Measurements from ENCODE around the gene PCDHGA8. TPM values are rescaled to one million over a fixed set of nuclear protein-coding genes. Genes with fewer than 3 reads are reported as not detected.

PCDHGA8 gene
- polyA plus RNA-seq, 4 donors: 0.10 to 0.15 TPM; not detected in 2

DNA sequence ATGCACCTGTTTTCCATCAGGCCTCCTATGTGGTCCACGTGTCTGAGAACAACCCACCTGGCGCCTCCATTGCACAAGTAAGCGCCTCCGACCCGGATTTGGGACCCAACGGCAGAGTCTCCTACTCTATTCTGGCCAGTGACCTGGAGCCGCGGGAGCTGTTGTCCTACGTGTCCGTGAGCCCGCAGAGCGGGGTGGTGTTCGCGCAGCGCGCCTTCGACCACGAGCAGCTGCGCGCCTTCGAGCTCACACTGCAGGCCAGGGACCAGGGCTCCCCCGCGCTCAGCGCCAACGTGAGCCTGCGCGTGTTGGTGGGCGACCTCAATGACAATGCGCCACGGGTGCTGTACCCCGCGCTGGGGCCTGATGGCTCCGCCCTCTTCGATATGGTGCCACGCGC, 40.8 kb upstream of the PCDHGA8 start:
- peaks cover 2 to 19% (median 10%) of the 10 kb centered on the region in 3 donors for H3K27me3 ChIP-seq (ENCODE audit: control insufficient read depth in 3 of 3, insufficient read depth in 3 of 3, low read length in 3 of 3)
- no peaks in the 10 kb centered on the region for H3K36me3 ChIP-seq (ENCODE audit: control insufficient read depth in 3 of 3, insufficient read depth in 2 of 3, low read depth in 1 of 3, low read length in 3 of 3)
- no peaks in the 10 kb centered on the region for H3K4me1 ChIP-seq (ENCODE audit: control insufficient read depth in 3 of 3, insufficient read depth in 2 of 3, low read depth in 1 of 3, low read length in 2 of 3)
- no peak overlapping the region for H3K27ac ChIP-seq (ENCODE audit: low read depth in 1 of 3, low read length in 2 of 3)
- FAIRE-seq (no peak), DNase-seq (no peak)
- H3K9me3 ChIP-seq (ENCODE audit: control insufficient read depth in 2 of 2, insufficient read depth in 1 of 2, low read depth in 1 of 2, low read length in 1 of 2): peaks cover 2 to 57% of the 10 kb centered on the region in 2 donors
- 40 to 63% (median 58%) methylated on average over 28 to 35 of the region's 36 CpGs for WGBS, 3 donors
- no peak overlapping the region for H3K4me3 ChIP-seq (ENCODE audit: low read depth in 1 of 3, low read length in 3 of 3)

DNA sequence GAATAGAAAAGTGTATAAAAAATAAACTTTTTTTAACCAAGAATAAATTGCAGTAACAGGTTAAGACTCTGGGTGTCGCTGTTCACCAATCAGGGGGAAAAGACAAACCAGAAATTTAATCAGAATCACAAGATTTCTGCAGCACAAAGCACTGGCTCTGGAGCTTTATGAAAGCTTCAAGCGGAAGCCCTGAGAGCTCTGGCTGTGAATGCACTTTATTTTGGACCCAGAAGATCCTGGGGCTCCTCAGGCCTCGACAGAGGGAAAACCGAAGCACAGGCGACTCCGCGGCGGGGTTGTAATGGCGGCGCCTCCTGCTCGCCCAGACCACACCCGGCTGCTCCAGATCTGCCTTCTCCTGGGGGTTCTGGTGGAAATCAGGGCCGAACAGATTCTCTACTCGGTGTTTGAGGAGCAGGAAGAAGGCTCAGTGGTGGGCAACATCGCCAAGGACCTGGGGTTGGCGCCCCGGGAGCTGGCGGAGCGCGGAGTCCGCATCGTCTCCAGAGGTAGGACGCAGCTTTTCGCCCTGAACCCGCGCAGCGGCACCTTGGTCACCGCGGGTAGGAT, 37.4 kb upstream of the PCDHGA8 start, which contains the start of gene PCDHGA4:
Gene PCDHGA4 (plus strand): TSS at position 122 of the 570 bp plus-strand sequence. CDS start 87 bp downstream, at position 209.
- FAIRE-seq (no peak), DNase-seq (no peak)
- Histone ChIP-seq H3K27ac (ENCODE audit: low read depth in 1 of 3, low read length in 2 of 3) (no peak within 1 kb of the TSS), H3K9me3 (ENCODE audit: control insufficient read depth in 2 of 2, insufficient read depth in 1 of 2, low read depth in 1 of 2, low read length in 1 of 2) (peaks cover 2 to 58% of the 10 kb centered on the region in 2 donors), H3K4me1 (ENCODE audit: control insufficient read depth in 3 of 3, insufficient read depth in 2 of 3, low read depth in 1 of 3, low read length in 2 of 3) (no peaks in the 10 kb centered on the region), H3K4me3 (ENCODE audit: low read depth in 1 of 3, low read length in 3 of 3) (no peak within 1 kb of the TSS), H3K36me3 (ENCODE audit: control insufficient read depth in 3 of 3, insufficient read depth in 2 of 3, low read depth in 1 of 3, low read length in 3 of 3) (no peaks in the 10 kb centered on the region), H3K27me3 (ENCODE audit: control insufficient read depth in 3 of 3, insufficient read depth in 3 of 3, low read length in 3 of 3) (peaks cover 2 to 20% (median 10%) of the 10 kb centered on the region in 3 donors)
- 21 to 49% (median 38%) methylated on average over 29 of the region's 29 CpGs for WGBS, 3 donors

DNA sequence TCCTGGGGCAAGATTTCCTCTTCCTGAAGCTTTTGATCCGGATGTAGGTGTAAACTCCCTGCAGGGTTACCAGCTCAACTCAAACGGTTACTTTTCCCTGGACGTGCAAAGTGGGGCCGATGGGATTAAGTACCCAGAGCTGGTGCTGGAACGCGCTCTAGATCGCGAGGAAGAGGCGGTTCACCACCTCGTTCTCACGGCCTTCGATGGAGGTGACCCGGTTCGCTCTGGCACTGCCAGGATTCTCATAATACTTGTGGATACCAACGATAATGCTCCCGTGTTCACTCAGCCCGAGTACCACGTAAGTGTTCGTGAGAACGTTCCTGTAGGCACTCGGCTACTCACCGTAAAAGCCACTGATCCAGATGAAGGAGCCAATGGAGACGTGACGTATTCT, 36.8 kb upstream of the PCDHGA8 start:
- H3K4me3 ChIP-seq (ENCODE audit: low read depth in 1 of 3, low read length in 3 of 3): no peak overlapping the region
- H3K27ac ChIP-seq (ENCODE audit: low read depth in 1 of 3, low read length in 2 of 3): no peak overlapping the region
- 55 to 73% (median 69%) methylated on average over 24 of the region's 24 CpGs for WGBS, 3 donors
- no peaks in the 10 kb centered on the region for H3K36me3 ChIP-seq (ENCODE audit: control insufficient read depth in 3 of 3, insufficient read depth in 2 of 3, low read depth in 1 of 3, low read length in 3 of 3)
- peaks cover 2 to 58% of the 10 kb centered on the region in 2 donors for H3K9me3 ChIP-seq (ENCODE audit: control insufficient read depth in 2 of 2, insufficient read depth in 1 of 2, low read depth in 1 of 2, low read length in 1 of 2)
- peaks cover 2 to 22% (median 15%) of the 10 kb centered on the region in 3 donors for H3K27me3 ChIP-seq (ENCODE audit: control insufficient read depth in 3 of 3, insufficient read depth in 3 of 3, low read length in 3 of 3)
- H3K4me1 ChIP-seq (ENCODE audit: control insufficient read depth in 3 of 3, insufficient read depth in 2 of 3, low read depth in 1 of 3, low read length in 2 of 3): no peaks in the 10 kb centered on the region
- no peak for DNase-seq
- FAIRE-seq: no peak

DNA sequence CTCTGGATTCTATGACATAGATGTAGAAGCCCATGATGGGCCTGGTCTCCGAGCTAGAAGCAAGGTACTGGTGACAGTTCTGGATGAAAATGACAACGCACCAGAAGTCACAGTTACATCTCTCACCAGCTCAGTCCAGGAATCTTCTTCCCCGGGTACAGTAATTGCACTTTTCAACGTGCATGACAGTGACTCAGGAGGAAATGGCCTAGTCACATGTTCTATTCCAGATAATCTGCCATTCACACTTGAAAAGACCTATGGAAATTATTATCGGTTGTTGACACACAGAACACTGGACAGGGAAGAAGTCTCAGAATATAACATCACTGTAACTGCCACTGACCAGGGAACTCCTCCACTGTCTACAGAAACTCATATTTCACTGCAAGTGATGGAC, 36.3 kb upstream of the PCDHGA8 start:
- H3K4me3 ChIP-seq (ENCODE audit: low read depth in 1 of 3, low read length in 3 of 3): no peak overlapping the region
- peaks cover 2 to 59% of the 10 kb centered on the region in 2 donors for H3K9me3 ChIP-seq (ENCODE audit: control insufficient read depth in 2 of 2, insufficient read depth in 1 of 2, low read depth in 1 of 2, low read length in 1 of 2)
- H3K36me3 ChIP-seq (ENCODE audit: control insufficient read depth in 3 of 3, insufficient read depth in 2 of 3, low read depth in 1 of 3, low read length in 3 of 3): no peaks in the 10 kb centered on the region
- DNase-seq: no peak
- FAIRE-seq: no peak
- peaks cover 2 to 19% (median 16%) of the 10 kb centered on the region in 3 donors for H3K27me3 ChIP-seq (ENCODE audit: control insufficient read depth in 3 of 3, insufficient read depth in 3 of 3, low read length in 3 of 3)
- 67 to 73% (median 73%) methylated on average over 5 of the region's 5 CpGs for WGBS, 3 donors
- H3K27ac ChIP-seq (ENCODE audit: low read depth in 1 of 3, low read length in 2 of 3): no peak overlapping the region
- no peaks in the 10 kb centered on the region for H3K4me1 ChIP-seq (ENCODE audit: control insufficient read depth in 3 of 3, insufficient read depth in 2 of 3, low read depth in 1 of 3, low read length in 2 of 3)

DNA sequence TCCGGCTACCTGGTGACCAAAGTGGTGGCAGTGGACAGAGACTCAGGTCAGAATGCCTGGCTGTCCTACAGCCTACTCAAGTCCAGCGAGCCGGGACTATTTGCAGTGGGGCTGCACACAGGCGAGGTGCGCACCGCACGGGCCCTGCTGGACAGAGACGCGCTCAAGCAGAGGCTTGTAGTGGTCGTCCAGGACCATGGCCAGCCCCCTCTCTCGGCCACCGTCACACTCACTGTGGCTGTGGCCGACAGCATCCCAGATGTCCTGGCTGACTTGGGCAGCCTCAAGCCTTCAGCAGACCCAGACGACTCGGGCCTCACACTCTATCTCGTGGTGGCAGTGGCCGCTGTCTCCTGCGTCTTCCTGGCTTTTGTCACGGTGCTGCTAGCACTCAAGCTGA, 35.5 kb upstream of the PCDHGA8 start:
- H3K9me3 ChIP-seq (ENCODE audit: control insufficient read depth in 2 of 2, insufficient read depth in 1 of 2, low read depth in 1 of 2, low read length in 1 of 2): peaks cover 0 to 59% of the 10 kb centered on the region in 2 donors
- 54 to 62% (median 54%) methylated on average over 19 of the region's 19 CpGs for WGBS, 3 donors
- no peak overlapping the region for H3K27ac ChIP-seq (ENCODE audit: low read depth in 1 of 3, low read length in 2 of 3)
- H3K27me3 ChIP-seq (ENCODE audit: control insufficient read depth in 3 of 3, insufficient read depth in 3 of 3, low read length in 3 of 3): peaks cover 2 to 21% (median 18%) of the 10 kb centered on the region in 3 donors
- FAIRE-seq (no peak), DNase-seq (no peak)
- H3K4me1 ChIP-seq (ENCODE audit: control insufficient read depth in 3 of 3, insufficient read depth in 2 of 3, low read depth in 1 of 3, low read length in 2 of 3): no peaks in the 10 kb centered on the region
- no peak overlapping the region for H3K4me3 ChIP-seq (ENCODE audit: low read depth in 1 of 3, low read length in 3 of 3)
- no peaks in the 10 kb centered on the region for H3K36me3 ChIP-seq (ENCODE audit: control insufficient read depth in 3 of 3, insufficient read depth in 2 of 3, low read depth in 1 of 3, low read length in 3 of 3)

DNA sequence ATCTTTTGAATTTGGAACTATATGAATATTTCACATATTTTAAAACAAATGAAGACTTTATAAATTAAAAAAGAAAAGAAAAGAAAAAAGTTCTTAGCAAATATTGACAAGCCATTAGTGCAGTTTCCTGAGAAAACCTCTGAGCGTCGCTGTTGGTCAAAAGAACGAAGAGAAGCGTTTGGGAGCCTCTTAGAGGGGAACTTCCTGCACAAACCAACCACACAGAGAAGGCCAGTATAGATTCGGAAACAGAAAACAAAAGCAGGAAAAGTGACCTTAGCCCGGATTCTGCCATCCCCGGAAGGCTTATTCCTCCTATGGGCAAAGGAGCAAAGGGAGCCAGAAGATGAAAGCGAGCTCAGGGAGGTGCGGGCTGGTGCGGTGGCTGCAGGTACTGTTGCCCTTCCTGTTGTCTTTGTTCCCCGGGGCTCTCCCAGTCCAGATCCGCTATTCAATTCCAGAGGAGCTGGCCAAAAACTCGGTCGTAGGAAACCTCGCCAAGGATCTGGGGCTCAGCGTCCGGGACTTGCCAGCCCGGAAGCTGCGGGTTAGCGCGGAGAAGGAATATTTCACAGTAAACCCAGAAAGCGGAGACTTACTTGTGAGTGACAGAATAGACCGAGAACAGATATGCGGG, 32.5 kb upstream of the PCDHGA8 start, which contains the start of gene PCDHGB2:
Gene PCDHGB2 (plus strand): TSS at position 205 of the 637 bp plus-strand sequence. CDS start 142 bp downstream, at position 347.
- Histone ChIP-seq H3K9me3 (ENCODE audit: control insufficient read depth in 2 of 2, insufficient read depth in 1 of 2, low read depth in 1 of 2, low read length in 1 of 2) (peaks cover 2 to 64% of the 10 kb centered on the region in 2 donors), H3K27me3 (ENCODE audit: control insufficient read depth in 3 of 3, insufficient read depth in 3 of 3, low read length in 3 of 3) (peaks cover 0 to 32% (median 21%) of the 10 kb centered on the region in 3 donors), H3K4me1 (ENCODE audit: control insufficient read depth in 3 of 3, insufficient read depth in 2 of 3, low read depth in 1 of 3, low read length in 2 of 3) (no peaks in the 10 kb centered on the region), H3K36me3 (ENCODE audit: control insufficient read depth in 3 of 3, insufficient read depth in 2 of 3, low read depth in 1 of 3, low read length in 3 of 3) (no peaks in the 10 kb centered on the region), H3K4me3 (ENCODE audit: low read depth in 1 of 3, low read length in 3 of 3) (no peak within 1 kb of the TSS), H3K27ac (ENCODE audit: low read depth in 1 of 3, low read length in 2 of 3) (no peak within 1 kb of the TSS)
- FAIRE-seq: no peak
- DNase-seq: peak in 1 of 2 donors; percentile 20
- 21 to 33% (median 31%) methylated on average over 24 of the region's 24 CpGs for WGBS, 3 donors

DNA sequence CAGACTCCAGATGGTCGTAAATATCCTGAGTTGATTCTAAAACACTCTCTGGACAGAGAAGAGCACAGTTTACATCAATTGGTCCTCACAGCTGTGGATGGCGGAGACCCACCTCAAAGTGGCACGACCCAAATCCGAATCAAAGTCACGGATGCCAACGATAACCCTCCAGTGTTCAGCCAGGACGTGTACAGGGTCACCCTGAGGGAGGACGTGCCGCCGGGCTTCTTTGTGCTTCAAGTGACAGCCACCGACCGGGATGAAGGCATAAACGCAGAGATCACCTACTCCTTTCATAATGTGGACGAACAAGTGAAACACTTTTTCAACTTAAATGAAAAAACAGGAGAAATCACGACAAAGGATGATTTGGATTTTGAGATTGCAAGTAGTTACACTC, 31.7 kb upstream of the PCDHGA8 start:
- Histone ChIP-seq H3K9me3 (ENCODE audit: control insufficient read depth in 2 of 2, insufficient read depth in 1 of 2, low read depth in 1 of 2, low read length in 1 of 2) (peaks cover 2 to 64% of the 10 kb centered on the region in 2 donors), H3K4me3 (ENCODE audit: low read depth in 1 of 3, low read length in 3 of 3) (no peak overlapping the region), H3K4me1 (ENCODE audit: control insufficient read depth in 3 of 3, insufficient read depth in 2 of 3, low read depth in 1 of 3, low read length in 2 of 3) (no peaks in the 10 kb centered on the region), H3K36me3 (ENCODE audit: control insufficient read depth in 3 of 3, insufficient read depth in 2 of 3, low read depth in 1 of 3, low read length in 3 of 3) (no peaks in the 10 kb centered on the region), H3K27me3 (ENCODE audit: control insufficient read depth in 3 of 3, insufficient read depth in 3 of 3, low read length in 3 of 3) (peaks cover 0 to 38% (median 25%) of the 10 kb centered on the region in 3 donors), H3K27ac (ENCODE audit: low read depth in 1 of 3, low read length in 2 of 3) (no peak overlapping the region)
- WGBS, 3 donors: 40 to 53% (median 48%) methylated on average over 15 of the region's 15 CpGs
- DNase-seq (no peak), FAIRE-seq (no peak)

DNA sequence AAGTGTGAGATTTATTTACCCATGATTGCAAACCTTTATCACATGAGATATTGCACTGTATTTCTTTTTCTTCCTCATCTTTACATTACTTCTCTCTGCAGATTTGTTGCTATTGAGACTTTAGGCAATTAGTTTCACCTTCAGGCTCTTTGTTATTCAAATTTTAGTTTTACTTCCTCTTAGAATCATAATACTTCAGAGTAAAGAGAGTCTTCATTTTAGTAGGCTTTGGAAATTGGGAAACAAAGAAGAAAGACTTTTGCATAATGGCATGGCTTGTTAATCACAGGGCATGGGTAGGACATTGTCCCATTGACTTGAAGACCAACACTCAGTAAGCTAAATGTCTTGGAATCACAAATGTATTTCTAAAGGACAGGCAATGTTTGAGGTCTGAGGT, 29.7 kb upstream of the PCDHGA8 start:
- no peaks in the 10 kb centered on the region for H3K36me3 ChIP-seq (ENCODE audit: control insufficient read depth in 3 of 3, insufficient read depth in 2 of 3, low read depth in 1 of 3, low read length in 3 of 3)
- FAIRE-seq: no peak
- H3K4me3 ChIP-seq (ENCODE audit: low read depth in 1 of 3, low read length in 3 of 3): no peak overlapping the region
- DNase-seq: no peak
- H3K27ac ChIP-seq (ENCODE audit: low read depth in 1 of 3, low read length in 2 of 3): no peak overlapping the region
- no peaks in the 10 kb centered on the region for H3K4me1 ChIP-seq (ENCODE audit: control insufficient read depth in 3 of 3, insufficient read depth in 2 of 3, low read depth in 1 of 3, low read length in 2 of 3)
- peaks cover 4 to 56% of the 10 kb centered on the region in 2 donors for H3K9me3 ChIP-seq (ENCODE audit: control insufficient read depth in 2 of 2, insufficient read depth in 1 of 2, low read depth in 1 of 2, low read length in 1 of 2)
- H3K27me3 ChIP-seq (ENCODE audit: control insufficient read depth in 3 of 3, insufficient read depth in 3 of 3, low read length in 3 of 3): peaks cover 0 to 46% (median 31%) of the 10 kb centered on the region in 3 donors

Data from small intestine (tissue), 7 donors.